NCI-H748 (cell line): Measurements from ENCODE around the gene CNKSR2.
"Not testable (repeated sequence)": the region's sequence is repeated elsewhere in the genome, so short reads cannot be mapped to it uniquely, and the experiment has no call there.

ENCODE experiments used
- DNase-seq: peaks from one replicate; lab custom pipeline; 2025; ENCODE audit not compliant: unreplicated experiment; lab: John Stamatoyannopoulos, UW

The CNKSR2 gene

GRCh38 chrX:21438792-21439191 is 64.6 kb downstream of the CNKSR2 start:
- DNase-seq, result no peak

- DNase-seq, result no peak
Measured at GRCh38 chrX:21440911-21441310, 66.7 kb downstream of the CNKSR2 start.

DNA sequence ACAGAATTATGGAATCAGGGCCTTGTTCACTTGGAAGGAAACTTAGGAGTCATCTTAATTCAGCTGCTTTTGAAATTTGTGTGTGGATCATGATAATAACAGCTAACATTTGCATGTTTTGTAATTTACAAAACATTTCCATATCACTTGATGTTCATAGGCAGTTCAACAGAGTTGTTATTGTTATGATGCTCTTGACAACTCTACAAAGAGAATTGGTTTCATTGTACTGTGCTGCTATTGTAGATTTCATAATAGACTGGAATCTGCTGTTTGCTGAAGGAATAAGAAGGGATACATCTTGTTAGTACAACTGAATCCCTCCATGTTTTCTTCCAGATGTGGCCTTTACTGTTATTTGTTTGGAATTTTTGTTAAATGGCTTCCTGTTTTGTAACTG is 83.5 kb downstream of the CNKSR2 start:
- no peak for DNase-seq

DNA sequence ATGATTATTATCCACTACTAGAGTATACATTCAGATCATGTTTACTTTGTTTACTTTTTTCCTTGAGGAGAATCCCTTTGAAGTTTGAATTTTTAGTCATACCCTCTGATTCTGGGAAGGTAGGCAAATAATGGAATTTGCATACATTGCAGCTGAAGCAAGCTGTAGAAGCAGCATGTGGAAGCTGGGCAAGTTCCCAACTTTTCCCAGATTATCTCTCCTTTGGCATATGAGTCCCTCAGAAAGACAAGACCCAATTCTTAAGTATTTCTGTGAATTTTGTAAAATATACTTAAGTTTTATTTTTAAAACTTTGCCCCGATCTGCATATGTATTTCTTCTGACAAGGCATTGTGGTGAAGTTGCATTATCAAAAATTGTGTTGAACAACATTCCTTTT is 94.9 kb downstream of the CNKSR2 start:
- DNase-seq, result no peak

DNA sequence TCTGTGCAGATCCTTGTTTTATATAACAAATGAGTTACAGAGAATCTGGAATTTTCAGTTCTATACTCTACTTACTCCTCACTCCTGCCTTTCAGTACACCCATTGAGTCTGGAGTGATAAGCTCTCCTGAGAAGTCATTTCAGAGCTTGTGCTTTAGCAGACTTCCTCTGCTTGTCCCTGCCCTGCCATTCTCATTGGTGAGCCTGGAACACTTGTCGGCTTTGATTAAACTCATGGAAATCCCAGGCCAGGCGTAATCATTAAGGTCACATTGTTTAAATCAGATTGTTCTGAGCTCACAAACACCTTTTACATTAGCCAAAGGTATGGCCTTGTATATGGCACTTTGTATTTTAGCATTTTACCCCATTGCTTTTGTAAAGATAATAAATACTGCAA is 102.7 kb downstream of the CNKSR2 start:
- DNase-seq, result no peak

DNA sequence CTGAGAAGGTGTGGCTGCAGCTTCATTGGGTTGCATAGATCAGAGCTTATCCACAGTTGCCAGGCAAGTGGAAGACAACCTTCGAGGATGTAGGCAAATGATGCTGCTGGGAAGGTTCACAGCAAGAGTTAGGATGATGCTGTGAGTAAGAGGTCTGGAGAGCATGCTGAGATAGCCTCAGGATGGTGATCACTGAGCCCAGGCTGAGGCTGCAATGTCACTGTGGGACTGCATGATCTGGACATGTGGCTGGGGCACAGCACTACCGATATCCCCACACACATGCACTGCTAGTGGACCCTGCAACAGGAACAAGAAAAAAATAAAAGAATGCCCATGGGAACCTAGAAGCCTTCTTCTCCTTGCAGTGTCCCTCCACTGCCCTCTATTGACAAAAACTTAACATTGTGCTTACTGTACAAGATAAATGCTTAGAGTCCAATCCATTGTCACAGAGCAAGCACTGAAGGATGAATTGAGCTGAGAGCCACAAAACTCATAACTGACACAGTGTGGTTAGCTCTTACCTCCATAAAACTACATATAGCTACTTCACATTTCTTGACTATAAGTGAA is 105.6 kb downstream of the CNKSR2 start:
- peak; percentile 77 for DNase-seq

- no peak for DNase-seq
Measured at GRCh38 chrX:21481761-21482160, 107.5 kb downstream of the CNKSR2 start.

DNA sequence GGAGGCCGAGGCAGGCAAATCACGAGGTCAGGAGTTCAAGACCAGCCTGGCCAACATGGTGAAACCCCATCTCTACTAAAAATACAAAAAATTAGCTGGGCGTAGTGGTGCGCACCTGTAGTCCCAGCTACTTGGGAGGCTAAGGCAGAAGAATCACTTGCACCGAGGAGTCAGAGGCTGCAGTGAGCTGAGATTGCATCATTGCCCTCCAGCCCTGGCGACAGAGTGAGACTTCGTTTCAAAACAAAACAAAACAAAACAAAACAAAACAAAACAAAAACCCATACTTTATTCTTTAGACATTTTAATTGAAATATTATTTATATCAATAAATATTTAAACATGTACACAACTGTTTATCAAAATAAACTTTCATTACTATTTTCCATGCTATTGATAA is 109.8 kb downstream of the CNKSR2 start:
- DNase-seq, result not testable (repeated sequence)

- peak; percentile 93 for DNase-seq
Measured at GRCh38 chrX:21487832-21488231, 113.6 kb downstream of the CNKSR2 start.

- DNase-seq, result no peak
Measured at GRCh38 chrX:21490341-21490740, 116.1 kb downstream of the CNKSR2 start.

DNA sequence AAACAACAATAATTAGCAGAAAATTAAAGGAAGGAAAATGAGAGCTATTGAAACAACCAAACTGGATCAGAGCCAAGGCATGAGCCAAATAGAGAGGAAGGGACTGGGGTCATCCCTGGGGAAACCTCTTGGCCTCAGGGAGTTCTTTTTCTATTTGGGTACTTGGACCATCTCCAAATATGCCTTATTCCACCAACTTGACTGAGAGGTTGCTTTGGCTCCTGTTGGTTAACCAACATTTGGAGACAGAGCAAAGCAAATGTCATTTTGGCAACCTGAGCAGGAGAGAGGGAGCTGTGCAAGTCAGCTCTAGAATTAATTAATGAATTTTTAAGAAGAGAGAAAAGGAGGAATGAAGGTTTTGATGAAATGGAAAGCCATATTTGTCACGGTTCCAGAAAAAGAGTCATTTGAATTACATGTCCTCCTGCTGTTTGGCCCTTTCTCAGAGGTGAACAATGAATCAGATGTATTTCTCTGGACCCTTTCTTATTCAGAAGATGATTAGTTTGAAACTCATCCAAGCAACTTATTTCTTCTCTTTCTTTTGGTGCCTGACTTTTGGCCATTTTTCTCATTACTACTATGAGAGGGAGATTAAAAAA is 119.1 kb downstream of the CNKSR2 start:
- DNase-seq, result peak; percentile 21

GRCh38 chrX:21503593-21503992 is 129.4 kb downstream of the CNKSR2 start:
- DNase-seq, result no peak

GRCh38 chrX:21509912-21510311 is 135.7 kb downstream of the CNKSR2 start:
- peak; percentile 13 for DNase-seq

- no peak for DNase-seq
Measured at GRCh38 chrX:21524008-21524407, 149.8 kb downstream of the CNKSR2 start.

GRCh38 chrX:21528076-21528475 is 153.9 kb downstream of the CNKSR2 start:
- peak; percentile 19 for DNase-seq

DNA sequence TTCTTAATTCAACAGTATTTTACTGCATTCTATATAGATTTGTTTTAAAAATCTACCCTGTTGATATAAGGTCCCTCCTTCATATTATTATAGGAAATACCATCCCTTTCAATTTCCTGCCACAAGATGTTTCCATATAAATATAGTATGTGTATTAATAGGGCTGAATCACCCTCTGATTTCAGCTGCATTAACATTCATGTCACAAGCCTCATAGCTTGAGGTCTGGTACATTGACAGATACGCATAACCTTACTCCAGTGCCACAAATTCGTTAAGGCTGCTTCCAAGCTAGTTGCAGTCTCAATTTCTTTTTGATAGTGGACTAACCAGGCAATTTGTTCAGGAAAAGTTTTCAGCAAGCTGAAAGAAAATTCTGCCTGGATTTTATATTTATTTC is 155.6 kb downstream of the CNKSR2 start:
- no peak for DNase-seq

GRCh38 chrX:21544642-21545041 is 170.4 kb downstream of the CNKSR2 start:
- DNase-seq, result not testable (repeated sequence)

DNA sequence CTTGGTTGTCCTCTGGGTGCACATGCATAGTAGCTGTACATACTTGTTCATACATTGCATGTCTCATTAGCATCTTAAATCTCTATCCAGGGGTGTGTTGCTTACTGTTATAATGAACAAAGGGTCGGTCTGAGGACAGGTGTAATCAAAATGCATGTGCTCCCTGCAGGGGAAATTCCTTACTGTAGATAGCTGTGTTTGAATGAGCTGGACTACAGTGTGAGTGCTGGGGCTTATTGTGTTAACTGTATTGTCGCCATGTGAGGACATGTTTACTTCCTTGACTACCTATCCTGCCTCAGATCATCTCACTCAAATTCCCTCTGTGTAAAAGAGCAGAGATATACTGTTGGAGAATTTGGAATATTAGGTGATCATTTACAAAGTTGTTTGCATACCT is 185.2 kb downstream of the CNKSR2 start:
- DNase-seq, result peak; percentile 63

- DNase-seq, result no peak
Measured at GRCh38 chrX:21565025-21565424, 190.8 kb downstream of the CNKSR2 start.

- no peak for DNase-seq
Measured at GRCh38 chrX:21574793-21575192, 200.6 kb downstream of the CNKSR2 start.

DNA sequence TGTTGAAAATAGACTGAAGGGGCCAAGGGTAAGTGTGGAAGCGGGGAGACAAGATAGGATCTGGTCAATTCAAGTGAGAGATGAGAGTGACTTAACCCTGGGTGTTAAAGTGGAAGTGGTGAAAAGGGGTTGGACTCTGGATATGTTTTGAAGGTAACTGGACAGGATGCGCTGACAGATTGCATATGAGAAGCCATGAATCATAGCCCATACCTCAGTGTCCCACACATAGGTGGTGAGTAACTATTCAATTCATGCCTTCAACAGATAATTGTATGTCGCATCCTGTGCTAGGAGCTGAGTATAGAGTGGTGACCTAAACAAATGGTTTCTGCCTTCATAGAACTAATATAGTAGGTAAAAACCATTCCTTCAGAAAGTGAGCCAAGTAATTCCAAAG is 207.3 kb downstream of the CNKSR2 start:
- DNase-seq, result no peak

GRCh38 chrX:21586001-21586400 is 211.8 kb downstream of the CNKSR2 start:
- DNase-seq, result no peak
